ENCODE measurements around the gene ZNF821. TPM values are rescaled to one million over a fixed set of nuclear protein-coding genes. Genes with fewer than 3 reads are reported as not detected.

Gene ZNF821
- total and polyA plus RNA-seq, 2 of the 8 experiments (the other 6 are each of a cell fraction or from before 2014, with no cell fraction given) = 9.5 to 14.1 TPM

DNA sequence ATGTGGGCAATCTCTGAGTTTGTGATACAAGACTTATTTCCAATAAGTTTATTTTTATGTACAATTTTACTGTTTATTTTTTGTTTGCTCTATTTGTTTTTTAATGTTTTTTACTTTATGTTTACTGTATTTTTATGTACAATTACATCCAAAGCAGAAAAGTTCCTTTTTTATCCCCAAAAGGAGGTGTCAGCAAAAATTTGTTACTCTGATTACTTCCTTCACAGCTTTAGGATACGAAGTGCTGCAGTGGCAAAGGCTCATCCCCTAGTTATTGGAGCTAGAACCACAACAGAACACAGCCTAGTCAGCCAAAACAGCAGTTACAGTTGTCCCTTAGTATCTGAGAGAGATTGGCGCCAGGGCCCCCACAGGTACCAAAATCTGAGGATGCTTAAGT lies 47.0 kb upstream of the ZNF821 start:
- H3K4ac ChIP-seq (replicated peaks; ENCODE audit: insufficient read length, low read depth, low read length) = no peak overlapping the region
- H2BK15ac ChIP-seq (ENCODE audit: low read length) = no peak overlapping the region
- H2AK5ac ChIP-seq (ENCODE audit: low read depth, low read length) = no peak overlapping the region
- no peak overlapping the region for H3K18ac ChIP-seq (ENCODE audit: extremely low read depth, low read length)
- H3K9me3 ChIP-seq (ENCODE audit: insufficient read depth in 2 of 2, low read depth in 1 of 2, low read length in 1 of 2) = no peaks in the 10 kb centered on the region
- ChIA-PET CTCF (ENCODE audit: partially characterized antibody) (interaction anchor here (0.6 to 0.8 kb wide), 3 partner anchors 49 to 1338 kb away, joined by 3 read pairs; no protein-coding TSS in a partner anchor), POLR2A (ENCODE audit: partially characterized antibody) (no interaction called here)
- H2BK120ac ChIP-seq (replicated peaks; ENCODE audit: low read depth, low read length) = no peak overlapping the region
- H3K27ac ChIP-seq (ENCODE audit: low read depth, low read length) = no peak overlapping the region
- no peak for DNase-seq (ENCODE audit: low read depth in 1 of 2, low spot score in 2 of 2)
- no peak overlapping the region for H2AFZ ChIP-seq (ENCODE audit: low read length)
- no peak overlapping the region for H2BK20ac ChIP-seq (ENCODE audit: low read length)
- H4K5ac ChIP-seq (ENCODE audit: insufficient read length, low read depth, low read length) = no peak overlapping the region
- H3K23ac ChIP-seq (ENCODE audit: insufficient read length) = no peak overlapping the region
- H3K4me3 ChIP-seq (ENCODE audit: extremely low read depth in 1 of 4, insufficient read depth in 2 of 4, low read depth in 3 of 4, low read length in 4 of 4) = no peak overlapping the region
- peaks cover 0 to 14% of the 10 kb centered on the region in 2 experiments; a peak in 1 of 4 replicates for H3K79me2 ChIP-seq (ENCODE audit: control insufficient read depth in 1 of 2, insufficient read depth in 2 of 2, low read length in 2 of 2)
- no peak overlapping the region for H2BK5ac ChIP-seq (ENCODE audit: low read depth, low read length)
- no peak overlapping the region for H3K4me2 ChIP-seq (ENCODE audit: insufficient read depth in 1 of 2, low read depth in 2 of 2, low read length in 2 of 2)
- H3K23me2 ChIP-seq (ENCODE audit: low read depth, low read length) = no peaks in the 10 kb centered on the region
- H3K27me3 ChIP-seq (replicated peaks in 1 of 4; ENCODE audit: control insufficient read depth in 3 of 4, extremely low read depth in 1 of 4, insufficient read depth in 3 of 4, low read length in 3 of 4) = no peaks in the 10 kb centered on the region
- no peak for FAIRE-seq
- no peak overlapping the region for H3K56ac ChIP-seq (replicated peaks; ENCODE audit: insufficient read length, low read depth, low read length)
- no peak overlapping the region for H3K9ac ChIP-seq (replicated peaks in 1 of 4; ENCODE audit: extremely low read depth in 1 of 4, low read depth in 3 of 4, low read length in 3 of 4)
- H3K4me1 ChIP-seq (replicated peaks in 1 of 4; ENCODE audit: control insufficient read depth in 3 of 4, insufficient read depth in 4 of 4, low read length in 3 of 4) = no peaks in the 10 kb centered on the region
- no peaks in the 10 kb centered on the region; the same call in 1 of the 2 replicates for H3K79me1 ChIP-seq (ENCODE audit: low read depth, low read length)
- H4K91ac ChIP-seq (replicated peaks; ENCODE audit: insufficient read length, low read length) = no peak overlapping the region
- peaks cover 3 to 12% of the 10 kb centered on the region in 2 experiments for H4K20me1 ChIP-seq (replicated peaks in 1 of 2; ENCODE audit: control insufficient read depth in 1 of 2, insufficient read depth in 2 of 2, low read length in 2 of 2)
- H4K8ac ChIP-seq (ENCODE audit: extremely low read depth, insufficient read depth, low read length) = no peak overlapping the region
- 94% methylated on average over 2 of the region's 2 CpGs; no CpG with 5 or more reads in 1 of the 2 experiments for WGBS, 2 experiments (ENCODE audit: extremely low coverage in 1 of 2, insufficient coverage in 1 of 2, insufficient read length in 1 of 2, insufficient replicate concordance in 2 of 2, low coverage in 1 of 2, low lambda C conversion rate in 2 of 2, missing lambda C conversion rate in 1 of 2)
- H3K14ac ChIP-seq (ENCODE audit: insufficient read length) = no peak overlapping the region
- H2BK12ac ChIP-seq (ENCODE audit: low read depth, low read length) = no peak overlapping the region
- H3K36me3 ChIP-seq (ENCODE audit: control insufficient read depth in 2 of 4, insufficient read depth in 4 of 4, low read length in 3 of 4) = peaks cover 25 to 62% (median 40%) of the 10 kb centered on the region in 4 experiments
- no peak for TF ChIP-seq ZNF274 (IDR thresholded peaks at IDR 0.05; ENCODE audit: borderline replicate concordance, extremely low read depth, low read length)
- no peak for TF ChIP-seq CHD1 (IDR thresholded peaks at IDR 0.05; ENCODE audit: low read depth, low read length)
- TF ChIP-seq, protein P1, sequence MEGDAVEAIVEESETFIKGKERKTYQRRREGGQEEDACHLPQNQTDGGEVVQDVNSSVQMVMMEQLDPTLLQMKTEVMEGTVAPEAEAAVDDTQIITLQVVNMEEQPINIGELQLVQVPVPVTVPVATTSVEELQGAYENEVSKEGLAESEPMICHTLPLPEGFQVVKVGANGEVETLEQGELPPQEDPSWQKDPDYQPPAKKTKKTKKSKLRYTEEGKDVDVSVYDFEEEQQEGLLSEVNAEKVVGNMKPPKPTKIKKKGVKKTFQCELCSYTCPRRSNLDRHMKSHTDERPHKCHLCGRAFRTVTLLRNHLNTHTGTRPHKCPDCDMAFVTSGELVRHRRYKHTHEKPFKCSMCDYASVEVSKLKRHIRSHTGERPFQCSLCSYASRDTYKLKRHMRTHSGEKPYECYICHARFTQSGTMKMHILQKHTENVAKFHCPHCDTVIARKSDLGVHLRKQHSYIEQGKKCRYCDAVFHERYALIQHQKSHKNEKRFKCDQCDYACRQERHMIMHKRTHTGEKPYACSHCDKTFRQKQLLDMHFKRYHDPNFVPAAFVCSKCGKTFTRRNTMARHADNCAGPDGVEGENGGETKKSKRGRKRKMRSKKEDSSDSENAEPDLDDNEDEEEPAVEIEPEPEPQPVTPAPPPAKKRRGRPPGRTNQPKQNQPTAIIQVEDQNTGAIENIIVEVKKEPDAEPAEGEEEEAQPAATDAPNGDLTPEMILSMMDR (IDR thresholded peaks at IDR 0.05; ENCODE audit: control extremely low read depth in 1 of 3, insufficient read depth in 1 of 3, low read depth in 1 of 3, low read length in 3 of 3) = no peak
- TF ChIP-seq EGR1 (IDR thresholded peaks at IDR 0.05; ENCODE audit: borderline replicate concordance, low read depth, low read length) = no peak
- no peak for TF ChIP-seq SIRT6 (IDR thresholded peaks at IDR 0.05; ENCODE audit: low read length)
- TF ChIP-seq HDAC6 (IDR thresholded peaks at IDR 0.05; ENCODE audit: low read depth, low read length) = no peak
- no peak for TF ChIP-seq POLR2AphosphoS5 (IDR thresholded peaks at IDR 0.05; ENCODE audit: low read depth, low read length)
- no peak for TF ChIP-seq BCL11A (IDR thresholded peaks at IDR 0.05; ENCODE audit: low read depth in 2 of 2, low read length in 2 of 2)
- no peak for TF ChIP-seq SIN3A (conservative IDR thresholded peaks at IDR 0.05 in 1 of 2, IDR thresholded peaks at IDR 0.05 in 1 of 2; ENCODE audit: low read depth in 1 of 2, low read length in 2 of 2)
- TF ChIP-seq SIX5 (IDR thresholded peaks at IDR 0.05; ENCODE audit: low read depth, low read length) = no peak
- TF ChIP-seq MAFK (IDR thresholded peaks at IDR 0.05; ENCODE audit: low read depth, low read length) = no peak
- TF ChIP-seq, protein P2, sequence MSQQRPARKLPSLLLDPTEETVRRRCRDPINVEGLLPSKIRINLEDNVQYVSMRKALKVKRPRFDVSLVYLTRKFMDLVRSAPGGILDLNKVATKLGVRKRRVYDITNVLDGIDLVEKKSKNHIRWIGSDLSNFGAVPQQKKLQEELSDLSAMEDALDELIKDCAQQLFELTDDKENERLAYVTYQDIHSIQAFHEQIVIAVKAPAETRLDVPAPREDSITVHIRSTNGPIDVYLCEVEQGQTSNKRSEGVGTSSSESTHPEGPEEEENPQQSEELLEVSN (IDR thresholded peaks at IDR 0.05) = no peak
